ENCODE measurements around the gene SERPIND1.

- TF ChIP-seq POLR2AphosphoS5 (IDR thresholded peaks at IDR 0.05; ENCODE audit: low read depth, low read length) (no peak), TAF1 (IDR thresholded peaks at IDR 0.05; ENCODE audit: borderline replicate concordance, insufficient read depth, low read length) (no peak), SIN3A (IDR thresholded peaks at IDR 0.05; ENCODE audit: borderline replicate concordance, insufficient read depth, low read length) (no peak)
- TF ChIP-seq, protein P1, sequence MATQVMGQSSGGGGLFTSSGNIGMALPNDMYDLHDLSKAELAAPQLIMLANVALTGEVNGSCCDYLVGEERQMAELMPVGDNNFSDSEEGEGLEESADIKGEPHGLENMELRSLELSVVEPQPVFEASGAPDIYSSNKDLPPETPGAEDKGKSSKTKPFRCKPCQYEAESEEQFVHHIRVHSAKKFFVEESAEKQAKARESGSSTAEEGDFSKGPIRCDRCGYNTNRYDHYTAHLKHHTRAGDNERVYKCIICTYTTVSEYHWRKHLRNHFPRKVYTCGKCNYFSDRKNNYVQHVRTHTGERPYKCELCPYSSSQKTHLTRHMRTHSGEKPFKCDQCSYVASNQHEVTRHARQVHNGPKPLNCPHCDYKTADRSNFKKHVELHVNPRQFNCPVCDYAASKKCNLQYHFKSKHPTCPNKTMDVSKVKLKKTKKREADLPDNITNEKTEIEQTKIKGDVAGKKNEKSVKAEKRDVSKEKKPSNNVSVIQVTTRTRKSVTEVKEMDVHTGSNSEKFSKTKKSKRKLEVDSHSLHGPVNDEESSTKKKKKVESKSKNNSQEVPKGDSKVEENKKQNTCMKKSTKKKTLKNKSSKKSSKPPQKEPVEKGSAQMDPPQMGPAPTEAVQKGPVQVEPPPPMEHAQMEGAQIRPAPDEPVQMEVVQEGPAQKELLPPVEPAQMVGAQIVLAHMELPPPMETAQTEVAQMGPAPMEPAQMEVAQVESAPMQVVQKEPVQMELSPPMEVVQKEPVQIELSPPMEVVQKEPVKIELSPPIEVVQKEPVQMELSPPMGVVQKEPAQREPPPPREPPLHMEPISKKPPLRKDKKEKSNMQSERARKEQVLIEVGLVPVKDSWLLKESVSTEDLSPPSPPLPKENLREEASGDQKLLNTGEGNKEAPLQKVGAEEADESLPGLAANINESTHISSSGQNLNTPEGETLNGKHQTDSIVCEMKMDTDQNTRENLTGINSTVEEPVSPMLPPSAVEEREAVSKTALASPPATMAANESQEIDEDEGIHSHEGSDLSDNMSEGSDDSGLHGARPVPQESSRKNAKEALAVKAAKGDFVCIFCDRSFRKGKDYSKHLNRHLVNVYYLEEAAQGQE (IDR thresholded peaks at IDR 0.05; ENCODE audit: insufficient read depth in 1 of 2, low read depth in 2 of 2, low read length in 2 of 2), result no peak
Measured at GRCh38 chr22:20782596-20783299, 8.8 kb downstream of the SERPIND1 start.

Data from PFSK-1 (cell line).